Melanocyte of skin (primary cell): ENCODE data around the gene SURF1. TPM values are rescaled to one million over a fixed set of nuclear protein-coding genes. Genes with fewer than 3 reads are reported as not detected.

Experiments used
- small RNA-seq, 2 donors: library from RNA; depleted of rRNA; stranded (forward); fragments of <200 nt; gene quantifications; one replicate each; pipeline ENCODE3, GENCODE V24; 2012
- total RNA-seq, 2 donors: library from RNA; depleted of rRNA; stranded (reverse); fragments of >200 nt; gene quantifications; 2 replicates each; pipeline ENCODE4 v1.2.3, GENCODE V29; 2012

The SURF1 gene
- total RNA-seq, result 10 to 100 TPM; 18.2 to 19.6 TPM

GRCh38 chr9:133356391-133357091 lies at the start of gene SURF1, which contains the start of gene SURF2:
TSS of gene SURF1 (minus strand) at chr9:133356487. CDS start at chr9:133356453, 34 bp downstream.
TSS of gene SURF2 (plus strand) at chr9:133356550. CDS start at chr9:133356593, 43 bp downstream.

GRCh38 chr9:133375724-133376654 lies 19.7 kb upstream of the SURF1 start, which contains the start of the genes STKLD1 and SURF4:
TSS of gene STKLD1 (plus strand) at chr9:133376366. CDS start at chr9:133376474, 108 bp downstream.
TSS of gene SURF4 (minus strand) at chr9:133376060. CDS start at chr9:133375969, 91 bp downstream.

GRCh38 chr9:133347985-133348717 lies 8.1 kb downstream of the SURF1 start, which contains the start of the genes MED22 and RPL7A:
TSS of gene MED22 (minus strand) at chr9:133348131. CDS start at chr9:133346662, 1,469 bp downstream.
TSS of gene RPL7A (plus strand) at chr9:133348218. CDS start at chr9:133348244, 26 bp downstream.

GRCh38 chr9:133335924-133336811 lies 20.1 kb downstream of the SURF1 start, which contains the start of gene SURF6:
TSS of gene SURF6 (minus strand) at chr9:133336188. CDS start at chr9:133336132, 56 bp downstream.

Small RNAs within 50 kb of the gene (small RNA-seq; reads per million reads assigned to genes)
- gene RF00019, result 0 reads per million in 2 donors
- 0 reads per million in 2 donors for gene SNORD24
- 0 reads per million in 2 donors for gene SNORD36A
- 0 reads per million in 2 donors for gene SNORD36B
- 0 reads per million in 2 donors for gene SNORD36C

Other genes with a start within 250 kb of the SURF1 start
- 10 to 100 TPM; 29.9 to 30.0 TPM for gene RALGDS, start 235.2 kb downstream of the SURF1 start, total RNA-seq
- gene GBGT1, start 192.6 kb downstream of the SURF1 start, total RNA-seq, result 1 to 10 TPM; 4.8 to 8.3 TPM
- not detected for gene OBP2B, start 147.2 kb downstream of the SURF1 start, total RNA-seq
- not detected for gene ABO, start 81.3 kb downstream of the SURF1 start, total RNA-seq
- 10 to 100 TPM in 1 of 2 donors, 1 to 10 TPM in 1; 5.9 to 13.0 TPM for gene SURF6, start 20.3 kb downstream of the SURF1 start, total RNA-seq
- 10 to 100 TPM; 13.4 to 17.6 TPM for gene MED22, start 8.4 kb downstream of the SURF1 start, total RNA-seq
- gene RPL7A, start 8.3 kb downstream of the SURF1 start, total RNA-seq, result 1,000 to 10,000 TPM in 1 of 2 donors, 100 to 1,000 TPM in 1; 802 to 1,411 TPM
- gene SURF2, start 63 bp upstream of the SURF1 start, total RNA-seq, result 10 to 100 TPM; 18.3 to 18.9 TPM
- gene SURF4, start 19.6 kb upstream of the SURF1 start, total RNA-seq, result 100 to 1,000 TPM; 233 to 367 TPM
- gene STKLD1, start 19.9 kb upstream of the SURF1 start, total RNA-seq, result 1 to 10 TPM; 2.0 to 4.1 TPM
- 10 to 100 TPM in 1 of 2 donors, 1 to 10 TPM in 1; 9.6 to 18.3 TPM for gene REXO4, start 61.5 kb upstream of the SURF1 start, total RNA-seq
- 1 to 10 TPM in 1 of 2 donors, under 1 TPM in 1; 1.00 to 1.7 TPM for gene ADAMTS13, start 65.9 kb upstream of the SURF1 start, total RNA-seq
- gene CACFD1, start 103.5 kb upstream of the SURF1 start, total RNA-seq, result 1 to 10 TPM; 2.7 to 4.1 TPM
- gene SLC2A6, start 122.6 kb upstream of the SURF1 start, total RNA-seq, result 10 to 100 TPM; 31.3 to 39.6 TPM
- gene MYMK, start 168.5 kb upstream of the SURF1 start, total RNA-seq, result not detected
- gene ADAMTSL2, start 178.2 kb upstream of the SURF1 start, total RNA-seq, result not detected